MM.1S (cell line): Measurements from ENCODE around the gene FOXL1.

Experiments
- DNase-seq: peaks from one replicate; pipeline ENCODE4 v3.0.0-alpha.2; 2015
- H2AFZ ChIP-seq: fragments of 300-600 bp; sonication (generic); 2 replicates; pipeline ENCODE4 v1.6.0; 2016; ENCODE audit warnings: antibody characterized with exemption, low read length
- H3F3A ChIP-seq: fragments of 300-600 bp; sonication (generic); 2 replicates; pipeline ENCODE4 v1.6.1; 2016; ENCODE audit warnings: mild to moderate bottlenecking, antibody characterized with exemption, low read length, moderate library complexity, mixed read lengths; ENCODE audit not compliant: insufficient read depth
- H3K27ac ChIP-seq: fragments of 300-600 bp; sonication (generic); 2 replicates; pipeline ENCODE4 v1.5.1; 2016; ENCODE audit warnings: mild to moderate bottlenecking, low read length
- H3K27me3 ChIP-seq: fragments of 300-600 bp; sonication (generic); replicated peaks from 2 replicates; pipeline ENCODE4 v1.6.0; 2016; ENCODE audit warnings: low read length; ENCODE audit not compliant: insufficient read depth
- H3K36me3 ChIP-seq: fragments of 300-600 bp; sonication (generic); replicated peaks from 2 replicates; pipeline ENCODE4 v1.6.1; 2016; ENCODE audit warnings: mild to moderate bottlenecking, low read length, mixed read lengths; ENCODE audit not compliant: insufficient read depth
- H3K4me1 ChIP-seq: fragments of 300-600 bp; sonication (generic); 2 replicates; pipeline ENCODE4 v1.6.1; 2016; ENCODE audit warnings: low read length, mixed read lengths
- H3K4me2 ChIP-seq: fragments of 300-600 bp; sonication (generic); 2 replicates; pipeline ENCODE4 v1.6.0; 2016; ENCODE audit warnings: low read depth, low read length
- H3K4me3 ChIP-seq: fragments of 300-600 bp; sonication (generic); 2 replicates; pipeline ENCODE4 v1.5.1; 2016; ENCODE audit warnings: low read length, mixed read lengths
- H3K79me2 ChIP-seq: fragments of 300-600 bp; sonication (generic); 2 replicates; pipeline ENCODE4 v1.6.1; 2016; ENCODE audit warnings: mixed run types, low read length, mixed read lengths
- H3K9ac ChIP-seq: fragments of 300-600 bp; sonication (generic); 2 replicates; pipeline ENCODE4 v1.6.1; 2016; ENCODE audit warnings: low read length, mixed read lengths
- H3K9me2 ChIP-seq: fragments of 300-600 bp; sonication (generic); replicated peaks from 2 replicates; pipeline ENCODE4 v1.6.1; 2016; ENCODE audit warnings: mild to moderate bottlenecking, low read length, mixed read lengths; ENCODE audit not compliant: insufficient read depth
- H3K9me3 ChIP-seq: fragments of 300-600 bp; sonication (generic); replicated peaks from 2 replicates; pipeline ENCODE4 v1.6.1; 2016; ENCODE audit warnings: mild to moderate bottlenecking, low read length, mixed read lengths; ENCODE audit not compliant: insufficient read depth
- H4K20me1 ChIP-seq: fragments of 300-600 bp; sonication (generic); 2 replicates; pipeline ENCODE4 v1.6.1; 2016; ENCODE audit warnings: mild to moderate bottlenecking, low read length, moderate library complexity, mixed read lengths; ENCODE audit not compliant: insufficient read depth
- EZH2 ChIP-seq: fragments of 300-600 bp; sonication (generic); optimal IDR thresholded peaks from 2 replicates; pipeline ENCODE3; 2017; ENCODE audit warnings: low read depth, mild to moderate bottlenecking, antibody characterized with exemption, low read length, mixed read lengths
- EZH2phosphoT487 ChIP-seq: fragments of 300-600 bp; sonication (generic); IDR thresholded peaks from 2 replicates; pipeline ENCODE4 v1.6.1; 2018; ENCODE audit warnings: antibody characterized with exemption, low read length
- TF ChIP-seq, protein P1 (sequence below): fragments of 300-600 bp; sonication (generic); IDR thresholded peaks from 2 replicates; pipeline ENCODE4 v1.5.1; 2016; ENCODE audit warnings: antibody characterized with exemption, low read length, mixed read lengths

The FOXL1 gene

GRCh38 chr16:86605950-86606349 lies 27.6 kb downstream of the FOXL1 start:
- Histone ChIP-seq H3K79me2 (no peaks in the 10 kb centered on the region), H3K4me2 (no peak overlapping the region), H3K4me3 (no peak overlapping the region), H3K27ac (no peak overlapping the region), H3K9ac (no peak overlapping the region), H3K27me3 (peaks cover 8% of the 10 kb centered on the region; the same call in 1 of the 2 replicates), H3K9me3 (no peaks in the 10 kb centered on the region), H2AFZ (no peak overlapping the region), H3K9me2 (no peaks in the 10 kb centered on the region), H3K36me3 (no peaks in the 10 kb centered on the region), H3F3A (no peaks in the 10 kb centered on the region), H4K20me1 (no peaks in the 10 kb centered on the region), H3K4me1 (no peaks in the 10 kb centered on the region)
- no peak for DNase-seq
- TF ChIP-seq, protein P1, sequence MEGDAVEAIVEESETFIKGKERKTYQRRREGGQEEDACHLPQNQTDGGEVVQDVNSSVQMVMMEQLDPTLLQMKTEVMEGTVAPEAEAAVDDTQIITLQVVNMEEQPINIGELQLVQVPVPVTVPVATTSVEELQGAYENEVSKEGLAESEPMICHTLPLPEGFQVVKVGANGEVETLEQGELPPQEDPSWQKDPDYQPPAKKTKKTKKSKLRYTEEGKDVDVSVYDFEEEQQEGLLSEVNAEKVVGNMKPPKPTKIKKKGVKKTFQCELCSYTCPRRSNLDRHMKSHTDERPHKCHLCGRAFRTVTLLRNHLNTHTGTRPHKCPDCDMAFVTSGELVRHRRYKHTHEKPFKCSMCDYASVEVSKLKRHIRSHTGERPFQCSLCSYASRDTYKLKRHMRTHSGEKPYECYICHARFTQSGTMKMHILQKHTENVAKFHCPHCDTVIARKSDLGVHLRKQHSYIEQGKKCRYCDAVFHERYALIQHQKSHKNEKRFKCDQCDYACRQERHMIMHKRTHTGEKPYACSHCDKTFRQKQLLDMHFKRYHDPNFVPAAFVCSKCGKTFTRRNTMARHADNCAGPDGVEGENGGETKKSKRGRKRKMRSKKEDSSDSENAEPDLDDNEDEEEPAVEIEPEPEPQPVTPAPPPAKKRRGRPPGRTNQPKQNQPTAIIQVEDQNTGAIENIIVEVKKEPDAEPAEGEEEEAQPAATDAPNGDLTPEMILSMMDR, result no peak
- TF ChIP-seq EZH2, result no peak
- no peak for TF ChIP-seq EZH2phosphoT487

GRCh38 chr16:86608301-86608747 lies 30.0 kb downstream of the FOXL1 start:
- H3F3A ChIP-seq, result no peaks in the 10 kb centered on the region
- H3K4me2 ChIP-seq, result no peak overlapping the region

GRCh38 chr16:86609115-86609514 lies 30.8 kb downstream of the FOXL1 start:
- Histone ChIP-seq H3K4me1 (no peaks in the 10 kb centered on the region), H3K36me3 (no peaks in the 10 kb centered on the region), H3K9me3 (no peaks in the 10 kb centered on the region), H3K9me2 (no peaks in the 10 kb centered on the region), H3K4me3 (no peak overlapping the region), H3K27me3 (peaks cover 16% of the 10 kb centered on the region), H4K20me1 (no peaks in the 10 kb centered on the region), H3F3A (no peaks in the 10 kb centered on the region), H3K9ac (no peak overlapping the region), H3K4me2 (no peak overlapping the region), H3K79me2 (no peaks in the 10 kb centered on the region), H3K27ac (no peak overlapping the region), H2AFZ (no peak overlapping the region)
- no peak for DNase-seq
- TF ChIP-seq EZH2 (no peak), EZH2phosphoT487 (no peak)
- TF ChIP-seq, protein P1, result no peak

More at GRCh38 chr16:86608301-86608747, 30.0 kb downstream of the FOXL1 start:
- TF ChIP-seq EZH2phosphoT487 (no peak), EZH2 (no peak)
- TF ChIP-seq, protein P1, result no peak
- no peaks in the 10 kb centered on the region for H3K79me2 ChIP-seq
- no peak overlapping the region for H3K27ac ChIP-seq
- H3K27me3 ChIP-seq, result peaks cover 15% of the 10 kb centered on the region
- DNase-seq, result no peak
- H3K9ac ChIP-seq, result no peak overlapping the region
- no peaks in the 10 kb centered on the region for H3K4me1 ChIP-seq
- no peak overlapping the region for H2AFZ ChIP-seq
- no peaks in the 10 kb centered on the region for H3K9me3 ChIP-seq
- H3K9me2 ChIP-seq, result no peaks in the 10 kb centered on the region
- no peaks in the 10 kb centered on the region for H4K20me1 ChIP-seq
- no peaks in the 10 kb centered on the region for H3K36me3 ChIP-seq
- H3K4me3 ChIP-seq, result no peak overlapping the region
